Endodermal cell (in vitro differentiated cells): ENCODE measurements around the gene TAT. TPM values are rescaled to one million over a fixed set of nuclear protein-coding genes. Genes with fewer than 3 reads are reported as not detected.
A peak's percentile ranks its signal among the peaks of the same experiment; 100 is the strongest.
"Not testable (repeated sequence)": the region's sequence is repeated elsewhere in the genome, so short reads cannot be mapped to it uniquely, and the experiment has no call there.

Source experiments
- DNase-seq: peaks from one replicate; pipeline ENCODE4 v3.0.0-alpha.2; 2017
- H3K27ac ChIP-seq: 2 replicates; pipeline ENCODE4 v1.5.1; 2013; ENCODE audit warnings: mild to moderate bottlenecking, low read depth, low read length, moderate library complexity
- H3K27me3 ChIP-seq: 2 replicates; pipeline ENCODE4 v1.6.1; 2013; ENCODE audit warnings: mild to moderate bottlenecking, low read length, moderate library complexity; ENCODE audit not compliant: insufficient read depth, control insufficient read depth, poor library complexity, severe bottlenecking
- H3K36me3 ChIP-seq: 2 replicates; pipeline ENCODE4 v1.7.0; 2013; ENCODE audit warnings: mild to moderate bottlenecking, low read length, moderate library complexity; ENCODE audit not compliant: control insufficient read depth, insufficient read depth
- H3K4me1 ChIP-seq: one replicate; pipeline ENCODE4 v1.7.0; 2013; ENCODE audit warnings: low read length; ENCODE audit not compliant: control insufficient read depth, insufficient read depth
- H3K4me3 ChIP-seq: 2 replicates; pipeline ENCODE4 v1.5.1; 2013; ENCODE audit warnings: mild to moderate bottlenecking, low read length, moderate library complexity
- H3K9ac ChIP-seq: 2 replicates; pipeline ENCODE4 v1.6.1; 2013; ENCODE audit warnings: mild to moderate bottlenecking, low read length, moderate library complexity; ENCODE audit not compliant: poor library complexity, severe bottlenecking; ENCODE audit errors: extremely low read depth
- H3K9me3 ChIP-seq: 2 replicates; pipeline ENCODE4 v1.6.1; 2013; ENCODE audit warnings: mild to moderate bottlenecking, low read length, moderate library complexity; ENCODE audit not compliant: control insufficient read depth
- H3K27ac Mint-ChIP-seq: 2 replicates; pipeline ENCODE4 v1.8.0; 2020; ENCODE audit warnings: mixed read lengths
- H3K27me3 Mint-ChIP-seq: 2 replicates; pipeline ENCODE4 v1.8.0; 2021; ENCODE audit warnings: mild to moderate bottlenecking, mixed read lengths; ENCODE audit not compliant: insufficient read depth
- H3K36me3 Mint-ChIP-seq: 2 replicates; pipeline ENCODE4 v1.8.0; 2020; ENCODE audit warnings: low read depth, mixed read lengths
- H3K4me1 Mint-ChIP-seq: 2 replicates; pipeline ENCODE4 v1.8.0; 2020; ENCODE audit warnings: mixed read lengths
- H3K4me3 Mint-ChIP-seq: 2 replicates; pipeline ENCODE4 v1.8.0; 2020; ENCODE audit warnings: mild to moderate bottlenecking, moderate library complexity, mixed read lengths
- H3K9me3 Mint-ChIP-seq: 2 replicates; pipeline ENCODE4 v1.8.0; 2020; ENCODE audit warnings: mild to moderate bottlenecking, mixed read lengths
- WGBS, 2 experiments: methylation state at CpG; one replicate each; pipeline versions ENCODE4 v1.1.5 to v1.1.7; 2013; ENCODE audit warnings: missing lambda C conversion rate in 2 of 2, mixed read lengths in 1 of 2; ENCODE audit not compliant: insufficient coverage in 1 of 2, insufficient read length in 1 of 2; 5-methylcytosine and 5-hydroxymethylcytosine counted together
- total RNA-seq, 2 donors: library from RNA; stranded (reverse); fragmentation: NEBNext Ultra II Directional in 1 of 2; extraction: Animal tissue kit (Norgen Biotek cat#: 25700) in 1 of 2; gene quantifications; 2 replicates in 1 of 2; 3 replicates in 1 of 2; pipeline ENCODE4 v1.2.1, GENCODE V29; 2021
- TF ChIP-seq, protein P1 (sequence below): fragments of 200-600 bp; sonication (generic); conservative IDR thresholded peaks from 2 replicates; pipeline ENCODE4 v1.5.0; 2021; ENCODE audit warnings: antibody characterized with exemption, mild to moderate bottlenecking

The TAT gene
- total RNA-seq, 2 donors from 2014 or later: 0.07 TPM; not detected in 1

- 88% methylated on average over 2 of the region's 3 CpGs; no CpG with 5 or more reads in 1 of the 2 experiments for WGBS, 2 experiments
- H3K27me3 Mint-ChIP-seq: peaks cover 15% of the 10 kb centered on the region
- H3K4me3 Mint-ChIP-seq: no peak overlapping the region
- Histone ChIP-seq H3K9ac (no peak overlapping the region), H3K27me3 (no peaks in the 10 kb centered on the region), H3K4me1 (no peaks in the 10 kb centered on the region), H3K27ac (no peak overlapping the region), H3K36me3 (no peaks in the 10 kb centered on the region), H3K4me3 (no peak overlapping the region), H3K9me3 (no peaks in the 10 kb centered on the region)
- peak overlapping the region; percentile 44 for H3K27ac Mint-ChIP-seq
- peaks cover 14% of the 10 kb centered on the region for H3K4me1 Mint-ChIP-seq
- TF ChIP-seq, protein P1, sequence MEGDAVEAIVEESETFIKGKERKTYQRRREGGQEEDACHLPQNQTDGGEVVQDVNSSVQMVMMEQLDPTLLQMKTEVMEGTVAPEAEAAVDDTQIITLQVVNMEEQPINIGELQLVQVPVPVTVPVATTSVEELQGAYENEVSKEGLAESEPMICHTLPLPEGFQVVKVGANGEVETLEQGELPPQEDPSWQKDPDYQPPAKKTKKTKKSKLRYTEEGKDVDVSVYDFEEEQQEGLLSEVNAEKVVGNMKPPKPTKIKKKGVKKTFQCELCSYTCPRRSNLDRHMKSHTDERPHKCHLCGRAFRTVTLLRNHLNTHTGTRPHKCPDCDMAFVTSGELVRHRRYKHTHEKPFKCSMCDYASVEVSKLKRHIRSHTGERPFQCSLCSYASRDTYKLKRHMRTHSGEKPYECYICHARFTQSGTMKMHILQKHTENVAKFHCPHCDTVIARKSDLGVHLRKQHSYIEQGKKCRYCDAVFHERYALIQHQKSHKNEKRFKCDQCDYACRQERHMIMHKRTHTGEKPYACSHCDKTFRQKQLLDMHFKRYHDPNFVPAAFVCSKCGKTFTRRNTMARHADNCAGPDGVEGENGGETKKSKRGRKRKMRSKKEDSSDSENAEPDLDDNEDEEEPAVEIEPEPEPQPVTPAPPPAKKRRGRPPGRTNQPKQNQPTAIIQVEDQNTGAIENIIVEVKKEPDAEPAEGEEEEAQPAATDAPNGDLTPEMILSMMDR: no peak
- DNase-seq: no peak
- peaks cover 8% of the 10 kb centered on the region for H3K9me3 Mint-ChIP-seq
- H3K36me3 Mint-ChIP-seq: no peaks in the 10 kb centered on the region
These were observed 16.4 kb upstream of the TAT start for GRCh38 chr16:71593048-71593999.

DNA sequence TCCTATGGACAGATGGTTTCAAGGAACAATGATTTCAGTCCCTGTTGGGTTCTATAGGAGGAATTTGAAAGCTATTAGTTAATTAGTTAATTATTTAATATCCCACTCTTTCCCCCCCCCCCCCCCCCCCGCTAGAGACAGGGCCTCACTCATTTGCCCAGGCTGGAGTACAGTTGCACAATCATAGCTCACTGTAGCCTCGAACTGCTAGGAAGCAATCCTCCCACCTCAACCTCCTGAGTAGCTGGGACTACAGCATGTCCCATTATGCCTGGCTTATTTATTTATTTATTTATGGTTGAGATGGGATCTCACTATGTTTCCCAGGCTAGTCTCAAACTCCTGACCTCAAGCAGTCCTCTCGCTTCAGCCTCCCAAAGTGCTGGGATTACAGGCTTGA is 15.0 kb upstream of the TAT start:
- peaks cover 16% of the 10 kb centered on the region for H3K27me3 Mint-ChIP-seq

DNA sequence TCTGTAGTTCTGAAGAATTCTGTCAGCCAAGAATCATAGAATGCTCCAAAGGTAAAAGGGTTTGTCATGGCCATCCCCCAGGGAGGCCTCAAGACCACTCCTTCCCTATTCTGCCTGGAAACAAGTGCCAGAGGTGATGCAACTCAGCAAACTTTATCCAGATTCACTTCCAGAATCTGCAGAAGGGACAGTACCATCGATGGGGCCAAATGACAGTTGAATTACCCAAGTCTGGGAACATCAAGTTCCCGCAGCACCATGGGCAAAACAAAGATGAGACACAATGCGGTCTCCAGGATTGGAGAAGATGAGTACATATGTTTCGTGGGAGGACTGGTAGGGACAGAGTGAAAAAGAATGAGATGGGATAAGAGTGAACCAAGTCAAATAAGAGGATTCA is 13.7 kb upstream of the TAT start:
- H3K27me3 ChIP-seq: no peaks in the 10 kb centered on the region
- H3K27ac Mint-ChIP-seq: no peak overlapping the region
- H3K4me3 ChIP-seq: no peak overlapping the region
- H3K9me3 ChIP-seq: no peaks in the 10 kb centered on the region
- no peak for DNase-seq
- H3K4me1 ChIP-seq: no peaks in the 10 kb centered on the region
- H3K27me3 Mint-ChIP-seq: peaks cover 17% of the 10 kb centered on the region
- peaks cover 9% of the 10 kb centered on the region for H3K4me1 Mint-ChIP-seq
- peaks cover 16% of the 10 kb centered on the region for H3K9me3 Mint-ChIP-seq
- TF ChIP-seq, protein P1: no peak
- H3K27ac ChIP-seq: no peak overlapping the region
- 87 to 94% methylated on average over 4 of the region's 4 CpGs for WGBS, 2 experiments
- H3K9ac ChIP-seq: no peak overlapping the region
- H3K4me3 Mint-ChIP-seq: no peak overlapping the region
- no peaks in the 10 kb centered on the region for H3K36me3 Mint-ChIP-seq
- H3K36me3 ChIP-seq: no peaks in the 10 kb centered on the region

More for the DNA sequence above, 15.0 kb upstream of the TAT start:
- no peaks in the 10 kb centered on the region for H3K9me3 ChIP-seq
- H3K4me1 ChIP-seq: no peaks in the 10 kb centered on the region
- Mint-ChIP-seq H3K4me3 (no peak overlapping the region), H3K27ac (no peak overlapping the region), H3K9me3 (peaks cover 16% of the 10 kb centered on the region), H3K36me3 (no peaks in the 10 kb centered on the region), H3K4me1 (peaks cover 9% of the 10 kb centered on the region)
- H3K27ac ChIP-seq: no peak overlapping the region
- no peak overlapping the region for H3K4me3 ChIP-seq
- H3K27me3 ChIP-seq: no peaks in the 10 kb centered on the region
- no peaks in the 10 kb centered on the region for H3K36me3 ChIP-seq
- H3K9ac ChIP-seq: no peak overlapping the region
- TF ChIP-seq, protein P1: no peak
- DNase-seq: no peak
- WGBS, 2 experiments: 83 to 97% methylated on average over 1 to 2 of the region's 3 CpGs

DNA sequence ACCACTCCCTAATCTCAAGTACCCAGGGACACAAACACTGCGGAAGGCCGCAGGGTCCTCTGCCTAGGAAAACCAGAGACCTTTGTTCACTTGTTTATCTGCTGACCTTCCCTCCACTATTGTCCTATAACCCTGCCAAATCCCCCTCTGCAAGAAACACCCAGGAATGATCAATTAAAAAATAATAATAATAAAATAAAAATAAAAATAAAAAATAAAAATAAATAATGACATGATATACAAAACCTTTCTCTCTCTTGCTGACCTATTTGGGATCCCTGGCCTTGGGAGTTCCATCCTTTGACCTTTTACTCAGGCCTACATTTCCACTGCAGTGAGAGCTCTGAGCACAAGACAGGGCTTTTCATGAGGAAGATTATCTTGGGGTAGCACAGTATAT is 13.2 kb upstream of the TAT start:
- H3K27me3 Mint-ChIP-seq: peaks cover 17% of the 10 kb centered on the region
- not testable (repeated sequence) for H3K9ac ChIP-seq, H3K36me3 Mint-ChIP-seq, H3K27me3 ChIP-seq, DNase-seq, H3K9me3 ChIP-seq, H3K36me3 ChIP-seq, H3K4me1 ChIP-seq, H3K4me3 Mint-ChIP-seq, H3K27ac ChIP-seq, H3K4me3 ChIP-seq, H3K27ac Mint-ChIP-seq
- no CpG with 5 or more reads among the region's 2 CpGs for WGBS, 2 experiments
- peaks cover 12% of the 10 kb centered on the region for H3K4me1 Mint-ChIP-seq
- peaks cover 16% of the 10 kb centered on the region for H3K9me3 Mint-ChIP-seq

- WGBS, 2 experiments: 91 to 98% methylated on average over 7 to 29 of the region's 30 CpGs
- not testable (repeated sequence) for H3K4me1 ChIP-seq, H3K4me3 ChIP-seq, H3K27me3 ChIP-seq, DNase-seq, H3K36me3 ChIP-seq, H3K9ac ChIP-seq, H3K27ac ChIP-seq, H3K4me3 Mint-ChIP-seq, H3K9me3 ChIP-seq, H3K27ac Mint-ChIP-seq, H3K36me3 Mint-ChIP-seq
- Mint-ChIP-seq H3K27me3 (peaks cover 17% of the 10 kb centered on the region), H3K9me3 (peaks cover 16% of the 10 kb centered on the region), H3K4me1 (peaks cover 16% of the 10 kb centered on the region)
These were observed 12.4 kb upstream of the TAT start for GRCh38 chr16:71589334-71589733.
